Measurements from ENCODE around the gene MYPOP. TPM values are rescaled to one million over a fixed set of nuclear protein-coding genes. Genes with fewer than 3 reads are reported as not detected.

MYPOP gene
- total and polyA plus RNA-seq, 9 of the 15 experiments (the other 6 are each of a cell fraction or from before 2014, with no cell fraction given) = 0.32 to 7.6 (median 1.6) TPM

DNA sequence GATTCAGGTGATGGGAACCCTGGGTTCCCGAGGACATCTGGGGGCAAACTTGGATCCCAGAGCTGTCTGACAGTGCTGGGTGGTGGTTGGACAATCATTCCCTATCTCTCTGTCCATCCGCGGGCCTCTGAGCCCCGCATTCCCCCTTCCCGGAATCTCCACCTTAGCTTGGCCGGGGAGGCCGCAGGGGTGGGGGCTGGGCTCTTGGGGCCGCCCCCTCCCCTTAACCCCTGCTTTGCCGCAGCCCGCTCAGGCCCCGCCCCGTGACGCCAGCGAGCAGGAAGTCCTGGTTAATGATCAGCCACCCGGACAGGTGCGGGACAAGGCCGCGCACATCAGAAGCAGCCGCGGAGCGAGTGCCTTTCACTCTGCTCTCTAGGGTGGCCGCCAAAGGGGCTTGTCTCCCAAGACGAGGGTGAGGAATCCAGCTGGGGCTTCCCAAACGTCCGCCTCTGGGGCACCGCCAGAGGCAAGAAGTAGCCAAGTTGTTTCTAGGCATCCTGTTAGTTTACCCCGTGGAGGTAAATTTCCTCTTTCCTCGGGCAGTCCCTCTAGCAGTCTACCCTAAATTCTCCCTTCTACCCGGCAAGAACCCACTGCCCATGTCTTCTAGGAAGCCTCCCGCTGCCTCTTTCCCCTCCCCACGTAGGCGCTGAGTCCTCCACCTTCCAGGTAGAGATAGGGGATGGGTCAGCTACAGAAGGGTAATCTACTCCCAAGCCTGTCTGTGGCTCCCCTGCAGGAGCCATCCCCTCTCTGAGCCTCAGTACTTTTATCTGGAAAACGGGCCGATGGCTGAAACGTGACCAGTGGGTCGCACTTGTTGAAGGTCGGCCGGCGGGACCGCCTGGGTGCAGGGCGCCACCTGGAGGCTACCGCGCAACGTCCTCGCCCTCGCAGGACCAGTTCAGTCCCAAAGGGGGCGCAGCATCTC is 19.5 kb downstream of the MYPOP start (continued):
- TF ChIP-seq JUND (IDR thresholded peaks at IDR 0.05; ENCODE audit: borderline replicate concordance, low read depth, low read length) = peak; percentile 78
- TF ChIP-seq JUND (tag; IDR thresholded peaks at IDR 0.05; ENCODE audit: borderline replicate concordance, low read depth, low read length) = no peak; the same call in 2 of the 3 replicates
- no peak for TF ChIP-seq KAT7 (CRISPR knock-in tag; IDR thresholded peaks at IDR 0.05; ENCODE audit: borderline replicate concordance)
- TF ChIP-seq, protein P1, sequence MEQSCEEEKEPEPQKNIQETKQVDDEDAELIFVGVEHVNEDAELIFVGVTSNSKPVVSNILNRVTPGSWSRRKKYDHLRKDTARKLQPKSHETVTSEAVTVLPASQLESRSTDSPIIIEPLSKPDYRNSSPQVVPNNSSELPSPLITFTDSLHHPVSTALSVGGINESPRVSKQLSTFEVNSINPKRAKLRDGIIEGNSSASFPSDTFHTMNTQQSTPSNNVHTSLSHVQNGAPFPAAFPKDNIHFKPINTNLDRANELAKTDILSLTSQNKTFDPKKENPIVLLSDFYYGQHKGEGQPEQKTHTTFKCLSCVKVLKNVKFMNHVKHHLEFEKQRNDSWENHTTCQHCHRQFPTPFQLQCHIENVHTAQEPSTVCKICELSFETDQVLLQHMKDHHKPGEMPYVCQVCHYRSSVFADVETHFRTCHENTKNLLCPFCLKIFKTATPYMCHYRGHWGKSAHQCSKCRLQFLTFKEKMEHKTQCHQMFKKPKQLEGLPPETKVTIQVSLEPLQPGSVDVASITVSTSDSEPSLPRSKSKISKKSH (CRISPR knock-in tag; IDR thresholded peaks at IDR 0.05) = no peak
- TF ChIP-seq ZNF165 (CRISPR knock-in tag; IDR thresholded peaks at IDR 0.05; ENCODE audit: borderline replicate concordance) = no peak
- TF ChIP-seq, protein P2, sequence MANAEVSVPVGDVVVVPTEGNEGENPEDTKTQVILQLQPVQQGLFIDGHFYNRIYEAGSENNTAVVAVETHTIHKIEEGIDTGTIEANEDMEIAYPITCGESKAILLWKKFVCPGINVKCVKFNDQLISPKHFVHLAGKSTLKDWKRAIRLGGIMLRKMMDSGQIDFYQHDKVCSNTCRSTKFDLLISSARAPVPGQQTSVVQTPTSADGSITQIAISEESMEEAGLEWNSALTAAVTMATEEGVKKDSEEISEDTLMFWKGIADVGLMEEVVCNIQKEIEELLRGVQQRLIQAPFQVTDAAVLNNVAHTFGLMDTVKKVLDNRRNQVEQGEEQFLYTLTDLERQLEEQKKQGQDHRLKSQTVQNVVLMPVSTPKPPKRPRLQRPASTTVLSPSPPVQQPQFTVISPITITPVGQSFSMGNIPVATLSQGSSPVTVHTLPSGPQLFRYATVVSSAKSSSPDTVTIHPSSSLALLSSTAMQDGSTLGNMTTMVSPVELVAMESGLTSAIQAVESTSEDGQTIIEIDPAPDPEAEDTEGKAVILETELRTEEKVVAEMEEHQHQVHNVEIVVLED (CRISPR knock-in tag; IDR thresholded peaks at IDR 0.05) = 0 out of 2 replicates have a peak, but pooled peaks have one; percentile 15
- no peak for TF ChIP-seq TAF15 (IDR thresholded peaks at IDR 0.05; ENCODE audit: low read depth, low read length)
- no peak for TF ChIP-seq ZNF717 (CRISPR knock-in tag; IDR thresholded peaks at IDR 0.05)
- TF ChIP-seq, protein P3, sequence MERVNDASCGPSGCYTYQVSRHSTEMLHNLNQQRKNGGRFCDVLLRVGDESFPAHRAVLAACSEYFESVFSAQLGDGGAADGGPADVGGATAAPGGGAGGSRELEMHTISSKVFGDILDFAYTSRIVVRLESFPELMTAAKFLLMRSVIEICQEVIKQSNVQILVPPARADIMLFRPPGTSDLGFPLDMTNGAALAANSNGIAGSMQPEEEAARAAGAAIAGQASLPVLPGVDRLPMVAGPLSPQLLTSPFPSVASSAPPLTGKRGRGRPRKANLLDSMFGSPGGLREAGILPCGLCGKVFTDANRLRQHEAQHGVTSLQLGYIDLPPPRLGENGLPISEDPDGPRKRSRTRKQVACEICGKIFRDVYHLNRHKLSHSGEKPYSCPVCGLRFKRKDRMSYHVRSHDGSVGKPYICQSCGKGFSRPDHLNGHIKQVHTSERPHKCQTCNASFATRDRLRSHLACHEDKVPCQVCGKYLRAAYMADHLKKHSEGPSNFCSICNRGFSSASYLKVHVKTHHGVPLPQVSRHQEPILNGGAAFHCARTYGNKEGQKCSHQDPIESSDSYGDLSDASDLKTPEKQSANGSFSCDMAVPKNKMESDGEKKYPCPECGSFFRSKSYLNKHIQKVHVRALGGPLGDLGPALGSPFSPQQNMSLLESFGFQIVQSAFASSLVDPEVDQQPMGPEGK (CRISPR knock-in tag; IDR thresholded peaks at IDR 0.05; ENCODE audit: borderline replicate concordance) = no peak
- peak; percentile 93 to 98 for TF ChIP-seq KDM1A (IDR thresholded peaks at IDR 0.05)
- no peak for TF ChIP-seq OTX1 (CRISPR knock-in tag; IDR thresholded peaks at IDR 0.05)
- TF ChIP-seq POLR2G (IDR thresholded peaks at IDR 0.05; ENCODE audit: low read depth, low read length) = peak; percentile 79
- TF ChIP-seq RB1 (IDR thresholded peaks at IDR 0.05; ENCODE audit: low read depth) = peak; percentile 93
- peak; percentile 67; the same call in 1 of the 2 replicates for TF ChIP-seq TRIM28 (IDR thresholded peaks at IDR 0.05)
- peak; percentile 69 to 84 for TF ChIP-seq MAZ (CRISPR knock-in tag; conservative IDR thresholded peaks at IDR 0.05 in 1 of 2, IDR thresholded peaks at IDR 0.05 in 1 of 2)
- TF ChIP-seq PHF20 (IDR thresholded peaks at IDR 0.05; ENCODE audit: partially characterized antibody) = peak; percentile 85
- peak; percentile 99 for TF ChIP-seq SMC3 (conservative IDR thresholded peaks at IDR 0.05; ENCODE audit: insufficient read depth, low read depth, low read length)
- peak; percentile 55; the same call in 1 of the 2 replicates for TF ChIP-seq SUPT5H (IDR thresholded peaks at IDR 0.05)
- TF ChIP-seq ZFP36 (IDR thresholded peaks at IDR 0.05; ENCODE audit: low read depth, low read length, partially characterized antibody) = peak; percentile 54
- peak; percentile 57; the same call in 1 of the 2 replicates for TF ChIP-seq THRAP3 (IDR thresholded peaks at IDR 0.05; ENCODE audit: borderline replicate concordance)
- peak; percentile 47; the same call in 1 of the 2 replicates for TF ChIP-seq KLF13 (tag; IDR thresholded peaks at IDR 0.05; ENCODE audit: borderline replicate concordance, low read depth)
- TF ChIP-seq RBFOX2 (IDR thresholded peaks at IDR 0.05; ENCODE audit: low read depth, low read length) = peak; percentile 75
- peak; percentile 44 for TF ChIP-seq TAF1 (IDR thresholded peaks at IDR 0.05; ENCODE audit: control insufficient read depth, extremely low read depth, insufficient read depth, low read length, severe bottlenecking)
